A673 (cell line): ENCODE data around the gene EFCAB6.

Experiments used
- CTCF ChIP-seq: fragments of 300-800, 200-600 bp; sonication (generic); conservative IDR thresholded peaks from 2 replicates; pipeline ENCODE4 v1.5.1; 2017; ENCODE audit warnings: low read depth, mild to moderate bottlenecking, antibody characterized with exemption, low read length, moderate library complexity, mixed read lengths
- EZH2 ChIP-seq: fragments of 200-600 bp; sonication (generic); IDR thresholded peaks from 2 replicates; pipeline ENCODE4 v1.6.1; 2017; ENCODE audit warnings: borderline replicate concordance, low read depth, mild to moderate bottlenecking, mixed read lengths, antibody characterized with exemption, low read length; ENCODE audit not compliant: poor library complexity, severe bottlenecking

DNA sequence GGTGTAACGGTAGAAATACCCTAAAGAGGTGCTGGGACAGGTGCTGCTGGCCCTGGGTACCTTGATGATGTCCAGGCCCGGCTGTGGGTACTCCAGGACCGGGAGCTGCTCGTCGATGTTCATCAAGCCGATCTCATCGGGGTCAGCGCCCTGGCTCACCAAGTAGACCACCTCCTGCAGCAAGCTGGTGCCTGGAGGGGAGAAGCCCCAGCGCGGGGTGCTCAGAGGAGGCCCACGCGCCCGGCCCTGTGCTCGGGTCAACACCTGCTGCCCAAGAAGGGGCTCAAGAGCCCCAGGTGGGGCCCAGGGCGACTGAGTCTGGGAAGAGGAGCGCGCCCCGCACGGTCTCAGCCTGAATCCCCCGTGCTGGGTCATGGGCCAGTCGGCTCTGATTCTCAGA, 29.6 kb upstream of the EFCAB6 start:
- TF ChIP-seq CTCF (no peak), EZH2 (no peak)
